Naive thymus-derived CD4-positive, alpha-beta T cell (primary cell): ENCODE data around the gene FMO4. TPM values are rescaled to one million over a fixed set of nuclear protein-coding genes. Genes with fewer than 3 reads are reported as not detected.

Source experiments
- ATAC-seq: fragments of 150-1000 bp; cut with Tn5 transposase; 2 replicates; pipeline ENCODE4 v1.10.0; 2021; ENCODE audit warnings: mild to moderate bottlenecking, moderate library complexity
- CTCF ChIA-PET: fragments of 350-600 bp; sonication (Branson Sonifier 250); formaldehyde crosslinking; loops from one replicate; lab custom pipeline; 2021; ENCODE audit warnings: antibody characterized with exemption; lab: Charles Lee
- POLR2A ChIA-PET: fragments of 350-600 bp; sonication (Branson Sonifier 250); formaldehyde crosslinking; loops from one replicate; lab custom pipeline; 2021; ENCODE audit warnings: antibody characterized with exemption, inconsistent platforms; lab: Charles Lee
- DNase-seq, 9 donors: peaks; one replicate each; pipeline versions ENCODE4 v3.0.0 to v3.0.0-alpha.2; 2020 to 2022; ENCODE audit warnings: mixed read lengths in 1 of 9
- H3K27ac ChIP-seq: one replicate; pipeline ENCODE4 v1.7.0; 2013; ENCODE audit warnings: mild to moderate bottlenecking, low read depth, low read length, moderate library complexity
- H3K27me3 ChIP-seq, 2 donors: one replicate each; pipeline ENCODE4 v1.7.0; 2013; ENCODE audit warnings: low read length in 2 of 2, mild to moderate bottlenecking in 2 of 2, moderate library complexity in 2 of 2; ENCODE audit not compliant: control insufficient read depth in 2 of 2, insufficient read depth in 2 of 2
- H3K36me3 ChIP-seq, 3 experiments: 1 replicate in 2 of 3; 2 replicates in 1 of 3; pipeline ENCODE4 v1.7.0; 2013; ENCODE audit warnings: low read length in 3 of 3, mild to moderate bottlenecking in 3 of 3, moderate library complexity in 1 of 3; ENCODE audit not compliant: insufficient read depth in 3 of 3, control insufficient read depth in 2 of 3
- H3K4me1 ChIP-seq, 2 donors: one replicate each; pipeline ENCODE4 v1.7.0; 2013; ENCODE audit warnings: low read length in 2 of 2, mild to moderate bottlenecking in 2 of 2, moderate library complexity in 1 of 2; ENCODE audit not compliant: control insufficient read depth in 2 of 2, insufficient read depth in 2 of 2
- H3K4me3 ChIP-seq: 2 replicates; pipeline ENCODE4 v1.7.0; 2013; ENCODE audit warnings: mild to moderate bottlenecking, low read length
- H3K9me3 ChIP-seq, 3 experiments: 1 replicate in 2 of 3; 2 replicates in 1 of 3; pipeline ENCODE4 v1.7.0; 2013; ENCODE audit warnings: low read length in 3 of 3; ENCODE audit not compliant: control insufficient read depth in 2 of 3
- H3K27ac Mint-ChIP-seq, 9 donors: one replicate each; pipeline ENCODE4 v1.8.0; 2020 to 2022; ENCODE audit warnings: mixed read lengths in 9 of 9, mild to moderate bottlenecking in 8 of 9, moderate library complexity in 5 of 9, inconsistent platforms in 2 of 9
- H3K27me3 Mint-ChIP-seq, 5 donors: one replicate each; pipeline ENCODE4 v1.8.0; 2021 to 2022; ENCODE audit warnings: mixed read lengths in 5 of 5, mild to moderate bottlenecking in 1 of 5
- H3K36me3 Mint-ChIP-seq, 5 donors: one replicate each; pipeline ENCODE4 v1.8.0; 2020 to 2022; ENCODE audit warnings: mixed read lengths in 5 of 5, mild to moderate bottlenecking in 3 of 5, inconsistent platforms in 1 of 5
- H3K4me1 Mint-ChIP-seq, 7 donors: one replicate each; pipeline ENCODE4 v1.8.0; 2020 to 2022; ENCODE audit warnings: mixed read lengths in 7 of 7, mild to moderate bottlenecking in 3 of 7, inconsistent platforms in 1 of 7
- H3K4me3 Mint-ChIP-seq, 10 donors: one replicate each; pipeline ENCODE4 v1.8.0; 2020 to 2022; ENCODE audit warnings: mild to moderate bottlenecking in 10 of 10, mixed read lengths in 10 of 10, moderate library complexity in 6 of 10, inconsistent platforms in 2 of 10
- H3K9me3 Mint-ChIP-seq, 11 donors: one replicate each; pipeline ENCODE4 v1.8.0; 2020 to 2022; ENCODE audit warnings: mixed read lengths in 11 of 11, mild to moderate bottlenecking in 4 of 11, inconsistent platforms in 1 of 11, moderate library complexity in 1 of 11
- intact Hi-C, 2 donors: fragments of 100-400 bp; cut with micrococcal nuclease; formaldehyde crosslinking; loops; one replicate each; pipeline ENCODE4 v1.15.1; 2023
- polyA plus RNA-seq, 2 donors: library from polyadenylated mRNA; unstranded; fragments of 300-500 nt; fragmentation: Illumina TruSeq; gene quantifications; one replicate each; pipeline ENCODE4 v1.2.3, GENCODE V29; 2021
- total RNA-seq, 6 experiments: library from RNA in 5 of 6; stranded (reverse) in 5 of 6; gene quantifications; 1 replicate in 5 of 6; 2 replicates in 1 of 6; pipeline ENCODE4 v1.2.3 and lab custom pipeline; 2021 to 2026

Gene FMO4
- total and polyA plus RNA-seq, 7 experiments from 2014 or later = 1.2 to 3.7 (median 2.8) TPM

DNA sequence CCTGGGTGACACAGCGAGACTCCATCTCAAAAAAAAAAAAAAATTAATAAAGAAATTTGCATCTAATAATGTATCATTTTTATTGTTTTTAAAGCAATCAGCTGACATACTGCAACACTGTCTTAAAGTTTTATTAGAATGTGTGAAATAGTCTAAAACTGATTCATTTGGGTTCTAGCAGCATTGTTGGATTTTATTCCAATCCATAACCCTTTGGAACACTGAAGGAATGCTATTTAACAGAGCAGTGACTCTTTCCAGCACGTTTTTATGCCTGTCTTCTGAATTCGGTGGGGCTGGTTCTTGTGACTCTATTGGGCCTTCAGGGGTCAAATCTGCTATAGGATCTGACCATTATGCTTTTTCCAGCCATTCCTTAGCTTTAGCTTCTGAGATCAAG, 18.2 kb upstream of the FMO4 start:
- CTCF ChIA-PET = no interaction called here
- Mint-ChIP-seq H3K36me3 (peaks cover 0 to 9% (median 3%) of the 10 kb centered on the region in 5 donors), H3K27me3 (peaks cover 2 to 39% (median 22%) of the 10 kb centered on the region in 5 donors), H3K4me1 (no peaks in the 10 kb centered on the region), H3K27ac (no peak overlapping the region), H3K4me3 (no peak overlapping the region), H3K9me3 (peaks cover 2 to 31% (median 19%) of the 10 kb centered on the region in 11 donors)
- Histone ChIP-seq H3K9me3 (peaks cover 0 to 13% (median 0%) of the 10 kb centered on the region in 3 experiments), H3K27me3 (no peaks in the 10 kb centered on the region), H3K27ac (no peak overlapping the region), H3K36me3 (no peaks in the 10 kb centered on the region), H3K4me3 (no peak overlapping the region), H3K4me1 (no peaks in the 10 kb centered on the region)
- DNase-seq (no peak), ATAC-seq (no peak)
- POLR2A ChIA-PET = no interaction called here
- intact Hi-C loops = no loop called here

DNA sequence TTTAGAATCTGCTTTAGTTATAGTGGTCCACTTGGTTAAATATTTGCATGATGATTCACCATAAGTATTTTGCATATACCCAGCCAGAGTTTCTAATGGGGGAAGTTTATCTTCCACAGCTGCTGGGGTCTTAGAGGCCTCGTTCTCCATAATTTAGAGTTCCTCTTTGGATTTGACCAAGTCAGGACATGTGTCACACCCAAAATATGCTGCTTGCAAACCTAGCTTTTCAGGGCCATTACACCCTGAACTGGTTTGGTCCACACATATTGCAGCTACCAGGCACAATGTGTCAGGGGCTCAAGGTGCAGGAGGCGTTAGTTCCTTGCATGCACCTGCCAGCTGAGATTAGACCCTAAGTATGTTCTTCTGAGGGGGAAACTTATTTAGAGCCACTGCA, 17.1 kb upstream of the FMO4 start:
- no peak for ATAC-seq
- Histone ChIP-seq H3K27me3 (no peaks in the 10 kb centered on the region), H3K27ac (no peak overlapping the region), H3K4me1 (no peaks in the 10 kb centered on the region), H3K36me3 (no peaks in the 10 kb centered on the region), H3K9me3 (peaks cover 0 to 13% (median 0%) of the 10 kb centered on the region in 3 experiments), H3K4me3 (no peak overlapping the region)
- Mint-ChIP-seq H3K4me1 (no peaks in the 10 kb centered on the region), H3K9me3 (peaks cover 7 to 41% (median 27%) of the 10 kb centered on the region in 11 donors), H3K27ac (no peak overlapping the region), H3K4me3 (no peak overlapping the region), H3K36me3 (peaks cover 0 to 18% (median 6%) of the 10 kb centered on the region in 5 donors), H3K27me3 (peaks cover 2 to 47% (median 28%) of the 10 kb centered on the region in 5 donors)
- CTCF ChIA-PET = no interaction called here
- intact Hi-C loops = no loop called here
- POLR2A ChIA-PET = no interaction called here
- no peak for DNase-seq

DNA sequence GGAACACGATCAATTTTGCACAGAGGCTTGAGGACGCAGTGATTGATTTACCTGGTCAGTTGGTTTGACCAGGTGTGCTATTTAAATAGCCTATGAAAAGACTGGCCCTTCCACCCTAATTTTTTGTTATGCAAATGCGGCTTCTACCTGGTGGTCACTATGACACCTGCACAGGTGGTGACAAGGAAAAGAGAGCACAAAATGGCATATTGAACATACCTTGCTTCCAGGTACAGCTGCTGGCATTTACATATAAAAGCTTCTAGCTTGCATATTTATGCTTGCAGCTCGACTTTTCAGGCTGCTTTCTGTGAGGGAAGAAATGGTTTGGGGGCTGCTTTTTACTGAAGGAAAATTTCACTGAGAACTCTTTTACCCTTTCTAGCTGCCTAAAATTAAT, 15.3 kb upstream of the FMO4 start:
- H3K27me3 ChIP-seq = no peaks in the 10 kb centered on the region
- ATAC-seq (no peak), DNase-seq (no peak)
- no peaks in the 10 kb centered on the region for H3K4me1 ChIP-seq
- intact Hi-C loops = no loop called here
- Mint-ChIP-seq H3K9me3 (peaks cover 7 to 59% (median 34%) of the 10 kb centered on the region in 11 donors), H3K27ac (no peak overlapping the region), H3K27me3 (peaks cover 2 to 60% (median 33%) of the 10 kb centered on the region in 5 donors), H3K36me3 (peaks cover 0 to 18% (median 6%) of the 10 kb centered on the region in 5 donors), H3K4me3 (no peak overlapping the region), H3K4me1 (no peaks in the 10 kb centered on the region)
- ChIA-PET CTCF (interaction anchor here (0.7 kb wide), 1 partner anchor 15 kb away, joined by 3 read pairs; the partner anchor contains the start of gene FMO4), POLR2A (no interaction called here)
- no peaks in the 10 kb centered on the region for H3K36me3 ChIP-seq
- H3K27ac ChIP-seq = no peak overlapping the region
- H3K4me3 ChIP-seq = no peak overlapping the region
- peaks cover 0 to 13% (median 0%) of the 10 kb centered on the region in 3 experiments for H3K9me3 ChIP-seq

DNA sequence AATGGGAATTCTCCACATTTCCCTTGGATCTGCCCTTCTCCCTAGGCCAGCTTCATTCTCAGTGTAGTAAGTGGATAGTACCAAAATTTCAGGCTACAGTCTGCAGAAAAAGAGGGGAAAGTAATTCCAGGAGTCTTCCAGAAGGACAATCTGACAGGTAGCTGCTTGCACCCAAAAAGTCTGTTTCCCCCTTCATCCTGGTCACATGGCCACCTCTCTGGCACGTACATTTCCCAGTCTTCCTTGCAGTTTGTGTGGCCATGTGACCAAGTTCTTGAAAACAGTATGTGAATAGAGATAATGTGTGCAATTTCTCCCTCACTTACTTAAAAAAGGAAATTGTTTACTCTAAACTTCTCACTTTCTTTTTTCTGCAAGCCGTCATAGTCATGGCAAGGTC, 14.6 kb upstream of the FMO4 start:
- Histone ChIP-seq H3K27me3 (no peaks in the 10 kb centered on the region), H3K4me3 (no peak overlapping the region), H3K9me3 (peaks cover 0 to 13% (median 0%) of the 10 kb centered on the region in 3 experiments), H3K4me1 (no peaks in the 10 kb centered on the region), H3K27ac (no peak overlapping the region), H3K36me3 (no peaks in the 10 kb centered on the region)
- Mint-ChIP-seq H3K27me3 (peaks cover 2 to 59% (median 30%) of the 10 kb centered on the region in 5 donors), H3K4me1 (no peaks in the 10 kb centered on the region), H3K4me3 (no peak overlapping the region), H3K27ac (no peak overlapping the region), H3K36me3 (peaks cover 0 to 18% (median 6%) of the 10 kb centered on the region in 5 donors), H3K9me3 (peaks cover 7 to 60% (median 34%) of the 10 kb centered on the region in 11 donors)
- ChIA-PET CTCF (interaction anchor here (0.6 to 0.7 kb wide), 2 partner anchors 15 to 56 kb away, joined by 3 read pairs; partner anchors contain the start of gene FMO4), POLR2A (no interaction called here)
- ATAC-seq (no peak), DNase-seq (no peak)
- intact Hi-C loops = no loop called here

DNA sequence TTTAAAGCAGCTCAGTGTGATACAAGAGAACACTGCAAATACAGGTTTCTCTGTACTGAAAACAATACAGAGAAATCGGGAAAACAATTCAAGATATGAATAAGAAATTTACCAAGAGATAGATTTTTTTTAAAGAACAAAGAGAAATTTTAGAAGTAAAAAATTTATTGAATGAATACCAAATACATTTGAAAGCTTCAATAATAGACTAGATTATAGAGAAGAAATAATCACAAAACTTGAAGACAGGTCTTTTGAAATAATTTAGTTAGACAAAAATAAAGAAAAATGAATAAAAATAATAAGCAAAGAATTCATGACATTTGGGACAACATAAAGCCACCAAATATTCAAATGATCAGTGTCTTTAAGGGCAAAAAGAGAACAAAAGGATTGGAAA, 13.6 kb upstream of the FMO4 start:
- Histone ChIP-seq H3K27me3 (no peaks in the 10 kb centered on the region), H3K9me3 (peaks cover 0 to 13% (median 0%) of the 10 kb centered on the region in 3 experiments), H3K36me3 (no peaks in the 10 kb centered on the region), H3K4me1 (no peaks in the 10 kb centered on the region), H3K27ac (no peak overlapping the region), H3K4me3 (no peak overlapping the region)
- Mint-ChIP-seq H3K36me3 (peaks cover 0 to 18% (median 6%) of the 10 kb centered on the region in 5 donors), H3K9me3 (peaks cover 7 to 60% (median 34%) of the 10 kb centered on the region in 11 donors), H3K4me1 (no peaks in the 10 kb centered on the region), H3K27ac (no peak overlapping the region), H3K27me3 (peaks cover 2 to 49% (median 25%) of the 10 kb centered on the region in 5 donors), H3K4me3 (no peak overlapping the region)
- CTCF ChIA-PET = interaction anchor here (0.6 kb wide), 1 partner anchor 12 kb away, joined by 3 read pairs; no protein-coding TSS in a partner anchor
- intact Hi-C loops = no loop called here
- DNase-seq (no peak), ATAC-seq (no peak)
- POLR2A ChIA-PET = no interaction called here

DNA sequence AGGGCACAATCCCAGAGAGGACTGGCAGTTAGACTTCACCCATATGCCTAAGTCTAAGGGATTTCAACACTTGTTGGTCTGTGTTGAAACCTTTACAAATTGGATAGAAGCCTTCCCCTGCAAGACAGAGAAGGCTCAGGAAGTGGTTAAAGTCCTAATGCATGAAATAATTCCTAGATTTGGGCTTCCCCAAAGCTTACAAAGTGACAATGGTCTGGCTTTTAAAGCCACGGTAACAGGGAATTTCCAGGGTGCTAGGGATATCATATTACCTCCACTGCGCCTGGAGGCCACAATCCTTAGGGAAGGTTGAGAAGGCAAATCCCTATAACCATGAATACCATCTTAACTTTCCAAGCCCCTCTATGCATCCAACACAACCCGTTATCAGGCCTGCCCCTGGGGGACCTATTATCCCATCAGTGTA, 3.3 kb upstream of the FMO4 start:
- Histone ChIP-seq H3K27me3 (no peaks in the 10 kb centered on the region), H3K4me1 (peaks cover 5 to 7% of the 10 kb centered on the region in 2 donors), H3K4me3 (no peak overlapping the region), H3K36me3 (no peaks in the 10 kb centered on the region), H3K27ac (no peak overlapping the region), H3K9me3 (no peaks in the 10 kb centered on the region)
- ChIA-PET POLR2A (no interaction called here), CTCF (no interaction called here)
- Mint-ChIP-seq H3K4me1 (peaks cover 4 to 23% (median 16%) of the 10 kb centered on the region in 7 donors), H3K9me3 (no peaks in the 10 kb centered on the region), H3K4me3 (no peak overlapping the region), H3K27me3 (peaks cover 0 to 2% (median 0%) of the 10 kb centered on the region in 5 donors), H3K36me3 (no peaks in the 10 kb centered on the region), H3K27ac (no peak overlapping the region)
- intact Hi-C loops = loop anchor here (5.0 to 10.0 kb wide), 9 partner anchors 228 to 1946 kb away; partner anchors contain the start of genes BLZF1 (in 1 of the 2), GORAB (in 1 of the 2), KIFAP3 (in 1 of the 2) and NME7 (in 1 of the 2)
- DNase-seq (no peak), ATAC-seq (no peak)
